ENCODE measurements around the gene B3GNT3.
"Not testable (repeated sequence)": the region's sequence is repeated elsewhere in the genome, so short reads cannot be mapped to it uniquely, and the experiment has no call there.

The B3GNT3 gene

GRCh38 chr19:17766543-17767131 lies 28.3 kb upstream of the B3GNT3 start:
- peak; percentile 87 for DNase-seq (ENCODE audit: low spot score)

- no peak for DNase-seq (ENCODE audit: low spot score)
Measured at GRCh38 chr19:17767559-17767958, 27.4 kb upstream of the B3GNT3 start.

GRCh38 chr19:17770613-17771012 lies 24.3 kb upstream of the B3GNT3 start:
- DNase-seq (ENCODE audit: low spot score): no peak

- DNase-seq (ENCODE audit: low spot score): no peak
Measured at GRCh38 chr19:17772172-17772571, 22.8 kb upstream of the B3GNT3 start.

- no peak for DNase-seq (ENCODE audit: low spot score)
Measured at GRCh38 chr19:17775245-17775927, 19.6 kb upstream of the B3GNT3 start.

GRCh38 chr19:17775991-17776803 lies 18.7 kb upstream of the B3GNT3 start:
- no peak for DNase-seq (ENCODE audit: low spot score)

GRCh38 chr19:17777840-17778239 lies 17.1 kb upstream of the B3GNT3 start:
- DNase-seq (ENCODE audit: low spot score): not testable (repeated sequence)

- no peak for DNase-seq (ENCODE audit: low spot score)
Measured at GRCh38 chr19:17778251-17778967, 16.5 kb upstream of the B3GNT3 start.

GRCh38 chr19:17778968-17779929 lies 15.7 kb upstream of the B3GNT3 start:
- no peak for DNase-seq (ENCODE audit: low spot score)

- no peak for DNase-seq (ENCODE audit: low spot score)
Measured at GRCh38 chr19:17780781-17781180, 14.2 kb upstream of the B3GNT3 start.

GRCh38 chr19:17783721-17784120 lies 11.2 kb upstream of the B3GNT3 start:
- DNase-seq (ENCODE audit: low spot score): not testable (repeated sequence)

GRCh38 chr19:17784201-17785008 lies 10.5 kb upstream of the B3GNT3 start:
- DNase-seq (ENCODE audit: low spot score): no peak

GRCh38 chr19:17787274-17787913 lies 7.5 kb upstream of the B3GNT3 start:
- no peak for DNase-seq (ENCODE audit: low spot score)

GRCh38 chr19:17788632-17789031 lies 6.3 kb upstream of the B3GNT3 start:
- no peak for DNase-seq (ENCODE audit: low spot score)

GRCh38 chr19:17790059-17790780 lies 4.7 kb upstream of the B3GNT3 start:
- peak; percentile 72 for DNase-seq (ENCODE audit: low spot score)

- DNase-seq (ENCODE audit: low spot score): no peak
Measured at GRCh38 chr19:17794412-17794730, 567 bp upstream of the B3GNT3 start.

GRCh38 chr19:17795495-17795856 lies 538 bp downstream of the B3GNT3 start:
- no peak for DNase-seq (ENCODE audit: low spot score)

GRCh38 chr19:17796013-17796837 lies 1.3 kb downstream of the B3GNT3 start:
- DNase-seq (ENCODE audit: low spot score): peak; percentile 82
